K562 (cell line): ENCODE results near the gene RTN4.

Experiments used
- ATF7 ChIP-seq: fragments of 450-650 bp; IDR thresholded peaks from 2 replicates; pipeline ENCODE4 v1.7.1; 2014; ENCODE audit warnings: mild to moderate bottlenecking, moderate library complexity
- CHD2 ChIP-seq: IDR thresholded peaks from 2 replicates; pipeline ENCODE4 v1.6.1; 2011; ENCODE audit warnings: low read depth, low read length
- EP300 ChIP-seq: IDR thresholded peaks from 2 replicates; pipeline ENCODE4 v1.6.1; 2012; ENCODE audit warnings: low read length, improper control_type of control experiment
- GATA2 ChIP-seq: sonication (generic); formaldehyde crosslinking; IDR thresholded peaks from 2 replicates; pipeline ENCODE4 v1.4.0; 2020; ENCODE audit warnings: mild to moderate bottlenecking, missing genetic modification reagents
- NR3C1 ChIP-seq: sonication (generic); formaldehyde crosslinking; IDR thresholded peaks from 2 replicates; pipeline ENCODE4 v1.8.1; 2022; ENCODE audit warnings: missing genetic modification reagents
- SRSF9 ChIP-seq: fragments of 200-400 bp; formaldehyde crosslinking; IDR thresholded peaks from 2 replicates; pipeline ENCODE4 v1.6.1; 2017; ENCODE audit warnings: low read depth, low read length, borderline replicate concordance
- ZNF354B ChIP-seq: fragments of 250-450 bp; sonication (Bioruptor Pico); IDR thresholded peaks from 2 replicates; pipeline ENCODE4 v1.4.0; 2020
- TF ChIP-seq, protein P1 (sequence below): IDR thresholded peaks from 2 replicates; pipeline ENCODE4 v1.6.1; 2014; ENCODE audit warnings: antibody characterized with exemption
- TF ChIP-seq, protein P2 (sequence below): sonication (generic); formaldehyde crosslinking; IDR thresholded peaks from 2 replicates; pipeline ENCODE4 v1.8.0; 2023; ENCODE audit warnings: missing genetic modification reagents, mild to moderate bottlenecking, borderline replicate concordance
- TF ChIP-seq, protein P3 (sequence below), 3 experiments: IDR thresholded peaks in 2 of 3; conservative IDR thresholded peaks in 1 of 3; 2 replicates each; pipeline ENCODE4 v1.5.1; 2011 to 2012; ENCODE audit warnings: low read length in 3 of 3, mild to moderate bottlenecking in 3 of 3, control low read depth in 2 of 3, improper control_type of control experiment in 1 of 3, inconsistent platforms in 1 of 3, low read depth in 1 of 3, mixed read lengths in 1 of 3, moderate library complexity in 1 of 3; ENCODE audit not compliant: insufficient read depth in 2 of 3
- TF ChIP-seq, protein P4 (sequence below): sonication (generic); formaldehyde crosslinking; IDR thresholded peaks from 2 replicates; pipeline ENCODE4 v1.5.0; 2020; ENCODE audit warnings: missing genetic modification reagents

DNA sequence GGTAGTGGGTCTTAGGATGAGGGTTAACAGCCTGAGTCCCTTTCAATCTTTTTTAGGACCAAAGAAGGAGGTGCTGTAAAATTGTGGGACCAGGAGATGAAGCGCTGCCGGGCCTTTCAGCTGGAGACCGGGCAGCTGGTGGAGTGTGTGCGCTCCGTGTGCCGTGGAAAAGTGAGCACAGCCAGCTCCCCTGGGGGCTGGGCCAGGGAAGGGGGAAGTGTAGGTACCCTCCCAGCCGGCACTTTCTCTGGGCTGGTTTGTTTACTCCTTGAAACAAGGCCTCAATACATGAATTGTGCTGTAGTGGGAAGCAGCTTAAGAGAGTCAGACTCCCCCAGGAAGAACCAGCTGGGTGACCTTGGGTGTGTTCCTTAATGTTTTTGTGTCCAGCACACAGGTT is 90.1 kb downstream of the RTN4 start:
- TF ChIP-seq ZNF354B (CRISPR knock-in tag): no peak
- no peak for TF ChIP-seq SRSF9
- no peak for TF ChIP-seq CHD2
- TF ChIP-seq, protein P1, sequence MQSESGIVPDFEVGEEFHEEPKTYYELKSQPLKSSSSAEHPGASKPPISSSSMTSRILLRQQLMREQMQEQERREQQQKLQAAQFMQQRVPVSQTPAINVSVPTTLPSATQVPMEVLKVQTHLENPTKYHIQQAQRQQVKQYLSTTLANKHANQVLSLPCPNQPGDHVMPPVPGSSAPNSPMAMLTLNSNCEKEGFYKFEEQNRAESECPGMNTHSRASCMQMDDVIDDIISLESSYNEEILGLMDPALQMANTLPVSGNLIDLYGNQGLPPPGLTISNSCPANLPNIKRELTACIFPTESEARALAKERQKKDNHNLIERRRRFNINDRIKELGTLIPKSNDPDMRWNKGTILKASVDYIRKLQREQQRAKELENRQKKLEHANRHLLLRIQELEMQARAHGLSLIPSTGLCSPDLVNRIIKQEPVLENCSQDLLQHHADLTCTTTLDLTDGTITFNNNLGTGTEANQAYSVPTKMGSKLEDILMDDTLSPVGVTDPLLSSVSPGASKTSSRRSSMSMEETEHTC: no peak
- TF ChIP-seq, protein P2, sequence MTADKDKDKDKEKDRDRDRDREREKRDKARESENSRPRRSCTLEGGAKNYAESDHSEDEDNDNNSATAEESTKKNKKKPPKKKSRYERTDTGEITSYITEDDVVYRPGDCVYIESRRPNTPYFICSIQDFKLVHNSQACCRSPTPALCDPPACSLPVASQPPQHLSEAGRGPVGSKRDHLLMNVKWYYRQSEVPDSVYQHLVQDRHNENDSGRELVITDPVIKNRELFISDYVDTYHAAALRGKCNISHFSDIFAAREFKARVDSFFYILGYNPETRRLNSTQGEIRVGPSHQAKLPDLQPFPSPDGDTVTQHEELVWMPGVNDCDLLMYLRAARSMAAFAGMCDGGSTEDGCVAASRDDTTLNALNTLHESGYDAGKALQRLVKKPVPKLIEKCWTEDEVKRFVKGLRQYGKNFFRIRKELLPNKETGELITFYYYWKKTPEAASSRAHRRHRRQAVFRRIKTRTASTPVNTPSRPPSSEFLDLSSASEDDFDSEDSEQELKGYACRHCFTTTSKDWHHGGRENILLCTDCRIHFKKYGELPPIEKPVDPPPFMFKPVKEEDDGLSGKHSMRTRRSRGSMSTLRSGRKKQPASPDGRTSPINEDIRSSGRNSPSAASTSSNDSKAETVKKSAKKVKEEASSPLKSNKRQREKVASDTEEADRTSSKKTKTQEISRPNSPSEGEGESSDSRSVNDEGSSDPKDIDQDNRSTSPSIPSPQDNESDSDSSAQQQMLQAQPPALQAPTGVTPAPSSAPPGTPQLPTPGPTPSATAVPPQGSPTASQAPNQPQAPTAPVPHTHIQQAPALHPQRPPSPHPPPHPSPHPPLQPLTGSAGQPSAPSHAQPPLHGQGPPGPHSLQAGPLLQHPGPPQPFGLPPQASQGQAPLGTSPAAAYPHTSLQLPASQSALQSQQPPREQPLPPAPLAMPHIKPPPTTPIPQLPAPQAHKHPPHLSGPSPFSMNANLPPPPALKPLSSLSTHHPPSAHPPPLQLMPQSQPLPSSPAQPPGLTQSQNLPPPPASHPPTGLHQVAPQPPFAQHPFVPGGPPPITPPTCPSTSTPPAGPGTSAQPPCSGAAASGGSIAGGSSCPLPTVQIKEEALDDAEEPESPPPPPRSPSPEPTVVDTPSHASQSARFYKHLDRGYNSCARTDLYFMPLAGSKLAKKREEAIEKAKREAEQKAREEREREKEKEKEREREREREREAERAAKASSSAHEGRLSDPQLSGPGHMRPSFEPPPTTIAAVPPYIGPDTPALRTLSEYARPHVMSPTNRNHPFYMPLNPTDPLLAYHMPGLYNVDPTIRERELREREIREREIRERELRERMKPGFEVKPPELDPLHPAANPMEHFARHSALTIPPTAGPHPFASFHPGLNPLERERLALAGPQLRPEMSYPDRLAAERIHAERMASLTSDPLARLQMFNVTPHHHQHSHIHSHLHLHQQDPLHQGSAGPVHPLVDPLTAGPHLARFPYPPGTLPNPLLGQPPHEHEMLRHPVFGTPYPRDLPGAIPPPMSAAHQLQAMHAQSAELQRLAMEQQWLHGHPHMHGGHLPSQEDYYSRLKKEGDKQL (CRISPR knock-in tag): no peak
- TF ChIP-seq NR3C1 (CRISPR knock-in tag): no peak
- TF ChIP-seq EP300: no peak
- no peak for TF ChIP-seq ATF7
- no peak for TF ChIP-seq GATA2 (CRISPR knock-in tag)
- TF ChIP-seq, protein P3, sequence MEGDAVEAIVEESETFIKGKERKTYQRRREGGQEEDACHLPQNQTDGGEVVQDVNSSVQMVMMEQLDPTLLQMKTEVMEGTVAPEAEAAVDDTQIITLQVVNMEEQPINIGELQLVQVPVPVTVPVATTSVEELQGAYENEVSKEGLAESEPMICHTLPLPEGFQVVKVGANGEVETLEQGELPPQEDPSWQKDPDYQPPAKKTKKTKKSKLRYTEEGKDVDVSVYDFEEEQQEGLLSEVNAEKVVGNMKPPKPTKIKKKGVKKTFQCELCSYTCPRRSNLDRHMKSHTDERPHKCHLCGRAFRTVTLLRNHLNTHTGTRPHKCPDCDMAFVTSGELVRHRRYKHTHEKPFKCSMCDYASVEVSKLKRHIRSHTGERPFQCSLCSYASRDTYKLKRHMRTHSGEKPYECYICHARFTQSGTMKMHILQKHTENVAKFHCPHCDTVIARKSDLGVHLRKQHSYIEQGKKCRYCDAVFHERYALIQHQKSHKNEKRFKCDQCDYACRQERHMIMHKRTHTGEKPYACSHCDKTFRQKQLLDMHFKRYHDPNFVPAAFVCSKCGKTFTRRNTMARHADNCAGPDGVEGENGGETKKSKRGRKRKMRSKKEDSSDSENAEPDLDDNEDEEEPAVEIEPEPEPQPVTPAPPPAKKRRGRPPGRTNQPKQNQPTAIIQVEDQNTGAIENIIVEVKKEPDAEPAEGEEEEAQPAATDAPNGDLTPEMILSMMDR (IDR thresholded peaks at IDR 0.05 in 2 of 3, conservative IDR thresholded peaks at IDR 0.05 in 1 of 3; ENCODE audit: insufficient read depth in 2 of 3, low read depth in 1 of 3, low read length in 3 of 3): no peak
- TF ChIP-seq, protein P4, sequence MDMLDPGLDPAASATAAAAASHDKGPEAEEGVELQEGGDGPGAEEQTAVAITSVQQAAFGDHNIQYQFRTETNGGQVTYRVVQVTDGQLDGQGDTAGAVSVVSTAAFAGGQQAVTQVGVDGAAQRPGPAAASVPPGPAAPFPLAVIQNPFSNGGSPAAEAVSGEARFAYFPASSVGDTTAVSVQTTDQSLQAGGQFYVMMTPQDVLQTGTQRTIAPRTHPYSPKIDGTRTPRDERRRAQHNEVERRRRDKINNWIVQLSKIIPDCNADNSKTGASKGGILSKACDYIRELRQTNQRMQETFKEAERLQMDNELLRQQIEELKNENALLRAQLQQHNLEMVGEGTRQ (CRISPR knock-in tag): no peak
